MM.1S (cell line): ENCODE results near the gene TTLL4.

Source experiments
- DNase-seq: peaks from one replicate; pipeline ENCODE4 v3.0.0-alpha.2; 2015
- H2AFZ ChIP-seq: fragments of 300-600 bp; sonication (generic); 2 replicates; pipeline ENCODE4 v1.6.0; 2016; ENCODE audit warnings: antibody characterized with exemption, low read length
- H3F3A ChIP-seq: fragments of 300-600 bp; sonication (generic); 2 replicates; pipeline ENCODE4 v1.6.1; 2016; ENCODE audit warnings: mild to moderate bottlenecking, antibody characterized with exemption, low read length, moderate library complexity, mixed read lengths; ENCODE audit not compliant: insufficient read depth
- H3K27ac ChIP-seq: fragments of 300-600 bp; sonication (generic); 2 replicates; pipeline ENCODE4 v1.5.1; 2016; ENCODE audit warnings: mild to moderate bottlenecking, low read length
- H3K27me3 ChIP-seq: fragments of 300-600 bp; sonication (generic); replicated peaks from 2 replicates; pipeline ENCODE4 v1.6.0; 2016; ENCODE audit warnings: low read length; ENCODE audit not compliant: insufficient read depth
- H3K36me3 ChIP-seq: fragments of 300-600 bp; sonication (generic); replicated peaks from 2 replicates; pipeline ENCODE4 v1.6.1; 2016; ENCODE audit warnings: mild to moderate bottlenecking, low read length, mixed read lengths; ENCODE audit not compliant: insufficient read depth
- H3K4me1 ChIP-seq: fragments of 300-600 bp; sonication (generic); 2 replicates; pipeline ENCODE4 v1.6.1; 2016; ENCODE audit warnings: low read length, mixed read lengths
- H3K4me2 ChIP-seq: fragments of 300-600 bp; sonication (generic); 2 replicates; pipeline ENCODE4 v1.6.0; 2016; ENCODE audit warnings: low read depth, low read length
- H3K4me3 ChIP-seq: fragments of 300-600 bp; sonication (generic); 2 replicates; pipeline ENCODE4 v1.5.1; 2016; ENCODE audit warnings: low read length, mixed read lengths
- H3K79me2 ChIP-seq: fragments of 300-600 bp; sonication (generic); 2 replicates; pipeline ENCODE4 v1.6.1; 2016; ENCODE audit warnings: mixed run types, low read length, mixed read lengths
- H3K9ac ChIP-seq: fragments of 300-600 bp; sonication (generic); 2 replicates; pipeline ENCODE4 v1.6.1; 2016; ENCODE audit warnings: low read length, mixed read lengths
- H3K9me2 ChIP-seq: fragments of 300-600 bp; sonication (generic); replicated peaks from 2 replicates; pipeline ENCODE4 v1.6.1; 2016; ENCODE audit warnings: mild to moderate bottlenecking, low read length, mixed read lengths; ENCODE audit not compliant: insufficient read depth
- H3K9me3 ChIP-seq: fragments of 300-600 bp; sonication (generic); replicated peaks from 2 replicates; pipeline ENCODE4 v1.6.1; 2016; ENCODE audit warnings: mild to moderate bottlenecking, low read length, mixed read lengths; ENCODE audit not compliant: insufficient read depth
- H4K20me1 ChIP-seq: fragments of 300-600 bp; sonication (generic); 2 replicates; pipeline ENCODE4 v1.6.1; 2016; ENCODE audit warnings: mild to moderate bottlenecking, low read length, moderate library complexity, mixed read lengths; ENCODE audit not compliant: insufficient read depth
- CTCF ChIP-seq: fragments of 300-600 bp; sonication (generic); IDR thresholded peaks from 2 replicates; pipeline ENCODE4 v1.5.1; 2016; ENCODE audit warnings: antibody characterized with exemption, low read length, mixed read lengths
- EZH2 ChIP-seq: fragments of 300-600 bp; sonication (generic); optimal IDR thresholded peaks from 2 replicates; pipeline ENCODE3; 2017; ENCODE audit warnings: low read depth, mild to moderate bottlenecking, antibody characterized with exemption, low read length, mixed read lengths
- EZH2phosphoT487 ChIP-seq: fragments of 300-600 bp; sonication (generic); IDR thresholded peaks from 2 replicates; pipeline ENCODE4 v1.6.1; 2018; ENCODE audit warnings: antibody characterized with exemption, low read length

The TTLL4 gene

DNA sequence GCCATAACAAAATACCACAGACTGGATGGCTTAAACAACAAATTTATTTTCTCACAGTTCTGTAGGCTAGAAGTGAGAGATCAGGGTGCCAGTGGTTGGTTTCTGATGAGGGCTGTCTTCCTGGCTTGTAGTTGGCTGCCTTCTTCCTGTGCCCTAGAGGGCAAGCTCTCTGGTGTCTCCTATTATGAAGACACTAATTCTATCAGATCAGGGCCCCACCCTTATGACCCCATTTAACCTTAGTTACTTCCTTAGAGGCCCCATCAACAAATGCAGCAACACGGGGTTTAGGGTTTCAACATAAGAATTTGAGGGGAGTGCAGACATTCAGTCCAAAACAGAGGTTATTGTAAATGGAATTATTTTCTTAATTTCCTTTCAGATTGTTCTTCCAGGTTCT lies 94.2 kb downstream of the TTLL4 start:
- Histone ChIP-seq H4K20me1 (no peaks in the 10 kb centered on the region), H3K36me3 (no peaks in the 10 kb centered on the region), H3K4me3 (no peak overlapping the region), H3K9ac (no peak overlapping the region), H3K9me2 (no peaks in the 10 kb centered on the region), H3K27me3 (no peaks in the 10 kb centered on the region), H3K27ac (no peak overlapping the region), H3K79me2 (no peaks in the 10 kb centered on the region), H2AFZ (no peak overlapping the region), H3K4me2 (no peak overlapping the region), H3K9me3 (no peaks in the 10 kb centered on the region), H3K4me1 (no peaks in the 10 kb centered on the region), H3F3A (no peaks in the 10 kb centered on the region)
- no peak for TF ChIP-seq CTCF
- no peak for TF ChIP-seq EZH2phosphoT487
- TF ChIP-seq EZH2 = no peak
- no peak for DNase-seq
